ENCODE results near the gene PPP2R1A.

Gene PPP2R1A

GRCh38 chr19:52189735-52190486 lies at the start of gene PPP2R1A:
PPP2R1A (plus strand) TSS chr19:52190052; CDS start chr19:52190097, 45 bp downstream.
- DNase-seq, result peak; percentile 96

- DNase-seq, result no peak
Observed at GRCh38 chr19:52141203-52141602, 48.6 kb upstream of the PPP2R1A start.

DNA sequence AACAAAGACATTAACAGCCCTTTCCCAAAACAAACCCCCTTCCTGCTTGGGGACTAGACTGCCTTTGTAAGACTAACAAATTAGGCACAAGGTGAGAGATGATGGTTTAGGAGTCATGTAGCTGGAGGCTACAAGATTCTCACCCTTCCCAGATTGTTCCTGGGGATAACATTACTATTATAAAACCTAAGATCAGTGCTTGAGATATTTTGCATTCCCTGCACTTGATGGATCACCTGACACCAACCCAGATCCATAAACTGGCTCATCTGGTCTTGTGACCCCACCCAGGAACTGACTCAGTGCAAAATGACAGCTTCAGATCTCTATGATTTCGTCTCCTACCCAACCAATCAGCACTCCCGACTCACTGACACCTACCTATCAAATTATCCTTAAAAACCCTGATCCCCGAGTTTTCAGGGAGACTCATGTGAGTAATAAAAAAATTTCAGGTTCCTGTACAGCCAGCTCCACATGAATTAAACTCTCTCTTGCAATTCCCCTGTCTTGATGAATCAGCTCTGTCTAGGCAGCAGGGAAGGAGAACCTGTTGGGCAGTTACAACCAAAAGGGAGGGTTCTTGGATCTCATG lies 47.8 kb upstream of the PPP2R1A start:
- no peak for DNase-seq

DNA sequence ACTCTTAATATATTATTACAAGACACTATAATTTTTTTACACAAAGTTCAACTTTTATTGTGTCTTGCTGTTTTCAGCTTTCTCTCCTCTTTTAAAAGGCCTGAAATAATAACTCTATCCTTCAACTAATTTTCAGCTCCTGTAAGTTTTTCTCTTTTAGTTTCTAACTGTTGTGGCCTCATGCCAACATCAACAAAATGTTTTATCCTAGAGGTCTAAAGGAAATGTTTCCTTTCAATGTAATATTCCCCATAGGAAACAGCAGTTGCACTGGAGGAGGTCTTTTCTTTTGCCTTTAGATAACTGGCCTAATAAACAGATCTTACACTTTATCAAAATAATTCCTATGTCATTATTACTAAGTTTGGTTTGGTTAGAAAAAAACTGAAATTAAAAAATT lies 41.6 kb upstream of the PPP2R1A start:
- no peak for DNase-seq

GRCh38 chr19:52155596-52156359 lies 34.1 kb upstream of the PPP2R1A start:
- DNase-seq, result no peak

- no peak for DNase-seq
Observed at GRCh38 chr19:52170304-52170703, 19.5 kb upstream of the PPP2R1A start.

DNA sequence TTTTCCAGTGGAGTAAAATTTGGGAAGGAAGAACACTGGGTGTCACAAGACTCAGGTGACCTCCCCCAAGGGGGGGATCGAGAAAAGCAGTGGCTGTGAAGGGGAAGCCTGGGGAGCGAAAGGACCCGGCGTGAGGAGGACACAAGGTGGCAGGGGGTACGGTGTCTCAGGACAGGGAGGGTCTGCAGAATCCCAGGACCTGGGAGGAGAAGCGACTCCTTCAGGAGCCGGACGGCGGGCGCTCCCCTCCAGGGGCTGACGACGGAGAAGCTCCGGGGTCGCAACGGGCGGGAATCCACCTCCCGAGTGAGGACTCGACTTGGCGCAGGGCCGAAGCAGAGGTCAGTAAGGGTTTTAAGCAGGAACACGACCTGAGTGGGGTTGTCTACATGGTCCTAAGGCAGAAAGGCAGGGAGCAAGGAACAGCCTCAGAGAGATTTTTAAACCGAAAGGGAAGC lies 19.0 kb upstream of the PPP2R1A start:
- DNase-seq, result peak; percentile 39

DNA sequence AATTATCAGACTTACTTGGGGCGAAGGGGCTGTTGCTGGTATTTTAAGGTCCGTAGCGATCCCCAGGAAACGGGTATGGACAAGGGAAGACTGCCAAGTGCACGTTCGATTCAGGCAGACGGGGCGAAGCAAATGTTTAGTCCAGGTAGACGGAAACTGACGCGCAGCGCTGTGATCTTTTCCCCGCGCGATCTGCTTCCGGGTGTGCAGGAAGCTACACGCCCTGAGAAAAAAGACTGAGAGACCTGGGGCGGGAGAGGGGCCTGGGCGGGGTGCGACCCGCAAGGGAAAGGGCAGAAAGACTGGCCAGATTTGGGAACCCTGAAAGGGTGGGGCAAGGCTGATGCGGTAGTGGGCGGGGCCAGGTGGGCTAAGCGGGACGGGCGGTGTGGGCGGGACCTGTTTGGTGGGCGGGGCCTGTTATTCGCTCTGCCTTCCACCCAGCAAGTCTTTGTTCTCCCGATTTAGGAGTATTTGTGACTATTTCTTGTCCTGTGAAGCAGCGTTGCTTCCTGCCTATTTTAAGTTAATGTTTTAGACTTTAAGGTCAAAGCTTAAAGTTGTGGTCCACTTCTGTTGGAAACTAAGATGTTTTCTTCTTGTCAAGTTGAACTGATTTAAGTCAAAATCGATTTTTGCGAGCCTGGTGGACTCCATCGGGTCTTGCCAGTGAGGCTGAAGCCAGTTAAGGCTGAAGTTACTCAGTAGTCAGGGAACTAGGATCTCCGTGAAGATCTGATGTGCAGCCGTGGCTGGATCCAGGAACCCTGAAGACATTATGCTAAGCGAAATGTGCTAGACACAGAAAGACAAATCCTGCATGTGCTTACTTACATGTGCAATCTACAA lies 18.3 kb upstream of the PPP2R1A start, which contains the start of gene ZNF836:
Gene ZNF836, minus strand, starts transcription at position 301 of the 849 bp plus-strand sequence. CDS start 3,549 bp downstream, outside the sequence.
- DNase-seq, result peak; percentile 88

- DNase-seq, result no peak
Observed at GRCh38 chr19:52172347-52172746, 17.5 kb upstream of the PPP2R1A start.

GRCh38 chr19:52176574-52176973 lies 13.3 kb upstream of the PPP2R1A start:
- no peak for DNase-seq

DNA sequence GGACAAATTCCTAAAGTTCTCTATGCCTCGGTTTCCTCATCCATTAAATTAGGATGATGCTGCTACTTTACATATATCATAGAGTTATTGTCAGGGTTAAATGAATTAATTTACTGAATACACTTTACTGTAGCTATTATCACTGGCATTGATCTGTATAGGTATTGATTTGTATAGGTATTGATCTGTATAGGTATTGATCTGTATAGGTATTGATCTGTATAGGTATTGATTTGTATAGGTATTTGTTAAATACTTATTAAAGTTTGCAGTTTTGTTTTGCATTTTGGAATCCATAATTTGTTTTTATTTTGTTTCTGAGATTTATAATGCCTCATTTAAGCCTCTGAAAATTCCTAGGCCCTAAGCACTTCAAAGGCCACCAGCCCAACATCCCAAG lies 2.4 kb upstream of the PPP2R1A start:
- no peak for DNase-seq

GRCh38 chr19:52188822-52189734 lies 774 bp upstream of the PPP2R1A start:
- no peak for DNase-seq

DNA sequence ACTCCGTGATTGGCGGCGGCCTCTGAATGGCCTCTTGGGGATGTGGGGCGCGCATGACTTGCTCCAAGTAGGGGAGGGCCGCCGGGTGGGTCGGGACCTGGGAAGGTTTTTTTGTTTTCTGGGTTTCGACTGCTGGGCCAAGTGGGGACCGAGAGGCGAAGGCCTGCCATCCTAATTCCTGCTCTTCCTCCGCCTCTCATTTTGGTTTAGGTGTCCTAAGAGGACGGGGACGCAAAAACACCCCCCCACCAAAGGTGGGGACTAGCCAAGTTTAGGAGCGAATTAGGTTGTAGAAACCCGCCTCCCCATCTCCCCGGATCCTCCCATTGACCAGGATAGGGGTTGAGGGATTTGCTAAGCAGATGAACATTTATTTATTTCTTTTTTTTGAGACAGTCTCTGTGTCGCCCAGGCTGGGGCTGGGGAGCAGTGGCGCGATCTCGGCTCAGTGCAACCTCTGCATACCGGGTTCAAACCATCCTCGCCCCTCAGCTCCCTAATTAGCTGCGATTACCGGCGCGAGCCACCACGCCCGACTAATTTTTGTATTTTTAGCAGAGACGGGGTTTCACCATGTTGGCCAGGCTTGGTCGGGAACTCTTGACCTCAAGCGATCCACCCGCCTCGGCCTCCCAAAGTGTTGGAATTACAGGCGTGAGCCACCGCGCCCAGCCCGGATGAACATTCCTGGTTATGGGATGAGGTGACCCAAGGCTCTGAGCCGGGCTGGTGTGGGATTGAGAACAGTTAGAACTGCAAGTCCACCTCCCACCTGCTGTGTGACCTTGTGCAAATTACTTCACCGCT lies 838 bp downstream of the PPP2R1A start:
- DNase-seq, result no peak

DNA sequence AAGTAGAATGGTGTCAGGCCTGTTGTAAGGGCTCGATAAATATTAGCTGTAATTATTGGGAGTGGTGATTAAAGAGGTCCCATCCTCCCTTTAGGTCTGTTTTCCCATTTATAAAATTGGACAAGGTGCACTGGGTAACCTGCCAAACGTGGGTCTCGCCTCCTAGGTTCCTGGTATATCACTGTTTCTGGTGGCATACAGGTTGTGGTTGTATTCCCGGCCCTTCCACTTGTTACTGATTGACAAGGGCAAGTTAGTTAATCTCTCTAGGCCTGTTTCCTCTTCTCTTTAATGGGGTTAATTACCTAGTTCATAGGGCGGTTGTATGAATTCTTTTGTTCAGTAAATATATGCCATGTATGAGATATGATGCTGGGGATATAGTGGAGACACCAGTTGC lies 1.5 kb downstream of the PPP2R1A start:
- DNase-seq, result no peak

GRCh38 chr19:52191951-52192350 lies 2.1 kb downstream of the PPP2R1A start:
- no peak for DNase-seq

DNA sequence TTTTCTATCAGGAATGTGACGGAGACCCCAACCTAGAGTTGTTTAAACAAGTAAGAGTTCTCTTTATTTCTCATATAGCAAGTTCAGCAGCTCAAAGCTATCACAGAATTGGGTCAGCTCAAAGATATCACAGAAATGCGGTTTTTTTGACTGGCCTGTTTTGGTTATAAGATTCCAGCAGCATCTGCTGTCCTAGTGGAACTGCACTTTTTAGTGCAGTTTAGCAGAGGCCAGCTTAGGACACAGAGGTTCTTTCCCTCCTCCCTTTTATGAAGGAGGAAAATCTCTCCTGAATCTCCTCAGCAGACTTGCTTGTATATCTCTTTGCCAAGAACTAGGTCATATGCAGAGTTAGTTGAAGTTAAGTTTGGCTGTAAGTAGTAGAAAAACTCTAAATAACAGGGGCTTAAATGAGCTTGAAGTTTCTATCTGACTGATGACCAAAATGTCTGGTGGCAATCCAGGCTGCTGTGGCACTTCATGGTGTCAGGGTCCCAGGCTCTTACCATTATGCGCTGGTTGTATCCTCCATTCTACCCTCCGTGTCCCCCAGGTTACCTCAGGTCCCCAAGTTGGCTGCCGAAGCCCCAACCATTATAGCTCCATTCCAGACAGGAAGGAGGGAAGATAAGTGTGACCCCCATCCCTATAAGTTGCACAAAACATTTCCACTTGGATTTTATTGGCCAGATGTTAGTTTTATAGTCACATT lies 6.6 kb downstream of the PPP2R1A start:
- no peak for DNase-seq

GRCh38 chr19:52197964-52198363 lies 8.1 kb downstream of the PPP2R1A start:
- no peak for DNase-seq

DNA sequence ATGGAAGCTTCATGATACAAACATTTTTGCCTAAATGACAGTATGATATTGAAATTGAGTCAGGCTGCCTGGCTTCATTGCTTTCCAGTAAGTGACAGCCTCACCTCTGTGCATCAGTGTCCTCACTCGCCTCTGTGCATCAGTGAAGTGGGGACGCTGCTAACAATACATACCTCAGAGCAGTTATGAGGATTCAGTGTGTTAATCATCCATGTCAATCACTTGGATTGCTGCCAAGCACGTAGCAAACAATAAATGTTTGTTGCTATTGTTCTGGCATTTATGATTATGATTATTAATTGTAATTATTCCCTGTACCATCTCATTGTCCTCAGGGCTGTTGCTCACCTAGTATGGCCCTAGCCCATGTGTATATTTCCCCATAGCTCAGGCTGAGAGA lies 8.8 kb downstream of the PPP2R1A start:
- no peak for DNase-seq

DNA sequence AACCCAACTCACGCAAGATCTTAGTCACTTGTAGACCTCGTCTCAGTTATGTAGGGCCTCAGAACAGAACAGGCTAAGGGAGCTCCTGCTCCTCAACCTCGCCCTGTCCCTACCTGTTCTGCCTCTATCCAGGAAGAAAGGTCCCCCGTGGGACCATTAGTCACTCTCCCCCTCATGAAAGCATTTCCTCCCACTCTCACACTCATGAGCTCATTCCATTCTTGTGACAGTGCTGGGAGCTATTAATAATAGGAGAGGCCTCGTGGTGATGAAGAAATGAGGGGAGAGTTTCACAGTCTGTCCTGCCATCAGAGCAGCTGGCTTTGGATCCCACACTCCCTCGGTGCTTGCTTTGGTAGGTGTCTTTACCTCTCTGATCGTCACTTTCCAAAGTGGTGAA lies 10.2 kb downstream of the PPP2R1A start:
- no peak for DNase-seq

All from activated CD4-positive, CD25-positive, alpha-beta regulatory T cell treated with anti-CD3 and anti-CD28 coated beads, Interleukin-2, amount 50 U/mL, for 72 hours (primary cell).